NCI-H748 (cell line): ENCODE data around the gene LAMB2.

Experiments used
- DNase-seq: peaks from one replicate; lab custom pipeline; 2025; ENCODE audit not compliant: unreplicated experiment; lab: John Stamatoyannopoulos, UW

Gene LAMB2

GRCh38 chr3:49076646-49077045 lies 56.2 kb downstream of the LAMB2 start:
- DNase-seq: no peak

- no peak for DNase-seq
Observed at GRCh38 chr3:49076116-49076515, 56.7 kb downstream of the LAMB2 start.
